Measurements from ENCODE around the gene SFXN5.

DNA sequence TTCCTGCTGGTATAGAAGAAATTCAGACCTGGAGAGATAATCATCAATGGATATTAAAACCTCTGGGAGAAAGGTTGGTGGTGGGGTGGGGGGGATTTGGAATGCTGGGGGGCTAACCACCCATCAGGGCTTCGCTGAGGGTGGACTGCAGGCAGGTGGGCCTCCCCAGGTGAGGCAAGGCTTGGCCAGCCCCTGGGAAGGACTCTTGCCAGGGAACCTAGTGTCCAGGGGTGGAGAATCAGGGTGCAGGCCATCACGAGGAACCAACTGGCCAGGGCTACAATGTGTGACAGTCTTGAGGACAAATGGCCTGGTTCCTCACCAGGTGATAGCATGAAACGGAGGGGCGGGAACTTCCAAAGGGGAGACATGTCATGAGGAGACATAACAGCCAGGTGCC lies 29.4 kb upstream of the SFXN5 start:
- TF ChIP-seq, protein P1, sequence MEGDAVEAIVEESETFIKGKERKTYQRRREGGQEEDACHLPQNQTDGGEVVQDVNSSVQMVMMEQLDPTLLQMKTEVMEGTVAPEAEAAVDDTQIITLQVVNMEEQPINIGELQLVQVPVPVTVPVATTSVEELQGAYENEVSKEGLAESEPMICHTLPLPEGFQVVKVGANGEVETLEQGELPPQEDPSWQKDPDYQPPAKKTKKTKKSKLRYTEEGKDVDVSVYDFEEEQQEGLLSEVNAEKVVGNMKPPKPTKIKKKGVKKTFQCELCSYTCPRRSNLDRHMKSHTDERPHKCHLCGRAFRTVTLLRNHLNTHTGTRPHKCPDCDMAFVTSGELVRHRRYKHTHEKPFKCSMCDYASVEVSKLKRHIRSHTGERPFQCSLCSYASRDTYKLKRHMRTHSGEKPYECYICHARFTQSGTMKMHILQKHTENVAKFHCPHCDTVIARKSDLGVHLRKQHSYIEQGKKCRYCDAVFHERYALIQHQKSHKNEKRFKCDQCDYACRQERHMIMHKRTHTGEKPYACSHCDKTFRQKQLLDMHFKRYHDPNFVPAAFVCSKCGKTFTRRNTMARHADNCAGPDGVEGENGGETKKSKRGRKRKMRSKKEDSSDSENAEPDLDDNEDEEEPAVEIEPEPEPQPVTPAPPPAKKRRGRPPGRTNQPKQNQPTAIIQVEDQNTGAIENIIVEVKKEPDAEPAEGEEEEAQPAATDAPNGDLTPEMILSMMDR (IDR thresholded peaks at IDR 0.05; ENCODE audit: poor library complexity, severe bottlenecking): no peak
- TF ChIP-seq TAF1 (IDR thresholded peaks at IDR 0.05; ENCODE audit: low read depth): no peak
- TF ChIP-seq POLR2AphosphoS5 (IDR thresholded peaks at IDR 0.05): no peak
- TF ChIP-seq EP300 (conservative IDR thresholded peaks at IDR 0.05; ENCODE audit: poor library complexity, severe bottlenecking): no peak
- TF ChIP-seq, protein P2, sequence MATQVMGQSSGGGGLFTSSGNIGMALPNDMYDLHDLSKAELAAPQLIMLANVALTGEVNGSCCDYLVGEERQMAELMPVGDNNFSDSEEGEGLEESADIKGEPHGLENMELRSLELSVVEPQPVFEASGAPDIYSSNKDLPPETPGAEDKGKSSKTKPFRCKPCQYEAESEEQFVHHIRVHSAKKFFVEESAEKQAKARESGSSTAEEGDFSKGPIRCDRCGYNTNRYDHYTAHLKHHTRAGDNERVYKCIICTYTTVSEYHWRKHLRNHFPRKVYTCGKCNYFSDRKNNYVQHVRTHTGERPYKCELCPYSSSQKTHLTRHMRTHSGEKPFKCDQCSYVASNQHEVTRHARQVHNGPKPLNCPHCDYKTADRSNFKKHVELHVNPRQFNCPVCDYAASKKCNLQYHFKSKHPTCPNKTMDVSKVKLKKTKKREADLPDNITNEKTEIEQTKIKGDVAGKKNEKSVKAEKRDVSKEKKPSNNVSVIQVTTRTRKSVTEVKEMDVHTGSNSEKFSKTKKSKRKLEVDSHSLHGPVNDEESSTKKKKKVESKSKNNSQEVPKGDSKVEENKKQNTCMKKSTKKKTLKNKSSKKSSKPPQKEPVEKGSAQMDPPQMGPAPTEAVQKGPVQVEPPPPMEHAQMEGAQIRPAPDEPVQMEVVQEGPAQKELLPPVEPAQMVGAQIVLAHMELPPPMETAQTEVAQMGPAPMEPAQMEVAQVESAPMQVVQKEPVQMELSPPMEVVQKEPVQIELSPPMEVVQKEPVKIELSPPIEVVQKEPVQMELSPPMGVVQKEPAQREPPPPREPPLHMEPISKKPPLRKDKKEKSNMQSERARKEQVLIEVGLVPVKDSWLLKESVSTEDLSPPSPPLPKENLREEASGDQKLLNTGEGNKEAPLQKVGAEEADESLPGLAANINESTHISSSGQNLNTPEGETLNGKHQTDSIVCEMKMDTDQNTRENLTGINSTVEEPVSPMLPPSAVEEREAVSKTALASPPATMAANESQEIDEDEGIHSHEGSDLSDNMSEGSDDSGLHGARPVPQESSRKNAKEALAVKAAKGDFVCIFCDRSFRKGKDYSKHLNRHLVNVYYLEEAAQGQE (IDR thresholded peaks at IDR 0.05; ENCODE audit: borderline replicate concordance): no peak
- no peak for TF ChIP-seq EZH2 (IDR thresholded peaks at IDR 0.05; ENCODE audit: borderline replicate concordance, insufficient read depth, low read length, poor library complexity, severe bottlenecking)
- no peak for TF ChIP-seq SMC3 (conservative IDR thresholded peaks at IDR 0.05; ENCODE audit: poor library complexity)
- no peak for TF ChIP-seq MXI1 (conservative IDR thresholded peaks at IDR 0.05; ENCODE audit: poor library complexity, severe bottlenecking)
- no peak for TF ChIP-seq RAD21 (conservative IDR thresholded peaks at IDR 0.05)

Data from neural cell (in vitro differentiated cells).